Motor neuron (in vitro differentiated cells): ENCODE results near the gene FAM229B. TPM values are rescaled to one million over a fixed set of nuclear protein-coding genes. Genes with fewer than 3 reads are reported as not detected.
A peak's percentile ranks its signal among the peaks of the same experiment; 100 is the strongest.

Experiments used
- ATAC-seq, 8 experiments: fragments of 200-7000 bp; cut with Tn5 transposase; replicated peaks in 6 of 8; 2 replicates each; pipeline ENCODE4 v1.8.0; 2021; ENCODE audit warnings: mild to moderate bottlenecking in 8 of 8, moderate library complexity in 8 of 8
- H3K27ac ChIP-seq, 2 donors: fragments of 250-450 bp; sonication (Bioruptor Pico); 2 replicates each; pipeline ENCODE4 v1.9.0; 2021; ENCODE audit warnings: antibody characterized with exemption in 2 of 2, mild to moderate bottlenecking in 2 of 2, moderate library complexity in 1 of 2
- H3K4me1 ChIP-seq, 2 donors: fragments of 250-450 bp; sonication (Bioruptor Pico); replicated peaks in 1 of 2; 2 replicates each; pipeline ENCODE4 v1.6.1; 2021; ENCODE audit warnings: antibody characterized with exemption in 2 of 2, mild to moderate bottlenecking in 2 of 2, moderate library complexity in 1 of 2
- H3K4me3 ChIP-seq, 5 donors: fragments of 250-450 bp; sonication (Bioruptor Pico); 2 replicates each; pipeline ENCODE4 v1.9.0; 2021; ENCODE audit warnings: antibody characterized with exemption in 5 of 5, mild to moderate bottlenecking in 5 of 5, moderate library complexity in 4 of 5
- WGBS, 10 experiments: fragments of 450-650 bp; shearing (Covaris generic); methylation state at CpG; one replicate each; pipeline ENCODE4 v1.0.0; 2022; 5-methylcytosine and 5-hydroxymethylcytosine counted together
- in situ Hi-C, 9 experiments: fragments of 400-800 bp; cut with MboI; loops; one replicate each; pipeline ENCODE4 v1.15.0; 2021; ENCODE audit warnings: low sequenced_read_pairs in 9 of 9, low pct_unique_long_range_greater_than_20kb in 2 of 9; ENCODE audit not compliant: unreplicated experiment in 9 of 9
- total RNA-seq, 8 experiments: library from RNA; unstranded; fragments of 300-600 nt; gene quantifications; 2 replicates each; pipeline versions ENCODE4 v1.2.3 to v1.2.4, GENCODE V29; 2022

Gene FAM229B
- total RNA-seq, 8 experiments from 2014 or later = 10.7 to 121 (median 82.9) TPM

DNA sequence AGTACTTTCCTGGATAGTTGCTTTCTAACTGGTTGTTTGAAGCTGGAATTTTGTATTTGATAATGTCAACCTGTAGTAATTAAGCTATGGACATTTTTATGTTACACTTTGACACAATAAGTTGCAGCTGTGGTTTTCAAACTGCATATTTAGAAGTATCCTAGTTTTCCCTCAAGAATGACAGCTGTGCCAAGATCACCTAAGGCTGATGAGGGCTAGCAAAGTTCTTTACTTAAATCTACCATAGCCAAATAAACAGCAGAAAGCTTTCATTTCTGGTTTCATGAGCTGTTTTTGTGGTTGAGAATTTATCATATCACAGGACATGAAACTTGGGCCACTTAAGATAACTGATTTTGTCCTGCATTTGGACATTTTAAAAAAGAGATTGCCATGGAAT, 30.6 kb downstream of the FAM229B start:
- in situ Hi-C loops = no loop called here
- ATAC-seq = no peak
- no peak overlapping the region for H3K4me3 ChIP-seq
- no peak overlapping the region for H3K27ac ChIP-seq
- peaks cover 0 to 5% of the 10 kb centered on the region in 2 donors for H3K4me1 ChIP-seq

- H3K4me1 ChIP-seq = no peaks in the 10 kb centered on the region
- no peak overlapping the region for H3K27ac ChIP-seq
- in situ Hi-C loops = no loop called here
- 56 to 100% (median 94%) methylated on average over 1 to 2 of the region's 2 CpGs; no CpG with 5 or more reads in 1 of the 10 experiments for WGBS, 10 experiments
- ATAC-seq = no peak
- no peak overlapping the region for H3K4me3 ChIP-seq
Observed at GRCh38 chr6:112122756-112123155, 35.4 kb downstream of the FAM229B start.

- no peak overlapping the region for H3K27ac ChIP-seq
- WGBS, 10 experiments = 86 to 100% (median 100%) methylated on average over 1 of the region's 1 CpG; no CpG with 5 or more reads in 4 of the 10 experiments
- in situ Hi-C loops = no loop called here
Observed at GRCh38 chr6:112123982-112124381, 36.6 kb downstream of the FAM229B start.

GRCh38 chr6:112128208-112128607, 40.8 kb downstream of the FAM229B start:
- ATAC-seq = peak in 2 of 8 experiments; percentile 6 to 30
- H3K27ac ChIP-seq = no peak overlapping the region
- no peaks in the 10 kb centered on the region for H3K4me1 ChIP-seq
- WGBS, 10 experiments = 73 to 100% (median 92%) methylated on average over 2 to 5 of the region's 5 CpGs
- no peak overlapping the region for H3K4me3 ChIP-seq
- in situ Hi-C loops = no loop called here

More at GRCh38 chr6:112123982-112124381, 36.6 kb downstream of the FAM229B start:
- no peak for ATAC-seq
- no peak overlapping the region for H3K4me3 ChIP-seq
- H3K4me1 ChIP-seq = no peaks in the 10 kb centered on the region

DNA sequence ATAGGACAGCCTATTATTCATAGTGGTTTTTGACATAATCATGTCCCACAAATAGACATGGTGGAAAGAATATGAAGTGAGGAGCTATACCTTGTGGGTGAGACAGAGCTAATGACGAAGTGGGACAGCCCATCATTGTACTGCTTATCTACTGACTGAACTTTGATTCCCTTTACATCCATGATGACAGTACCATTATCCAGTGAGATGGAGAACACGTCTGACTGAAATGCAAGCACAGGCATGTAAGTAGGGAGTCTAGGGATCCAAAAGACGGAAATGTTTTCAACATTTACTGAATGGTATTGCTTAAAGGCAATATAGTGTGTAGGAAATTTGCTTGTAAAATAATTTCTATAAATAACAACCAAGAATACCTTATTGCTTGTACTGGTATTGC, 43.5 kb downstream of the FAM229B start:
- in situ Hi-C loops = no loop called here
- no peak for ATAC-seq
- WGBS, 10 experiments = 67 to 100% (median 90%) methylated on average over 1 to 3 of the region's 3 CpGs; no CpG with 5 or more reads in 1 of the 10 experiments
- Histone ChIP-seq H3K4me1 (no peaks in the 10 kb centered on the region), H3K27ac (no peak overlapping the region), H3K4me3 (no peak overlapping the region)

GRCh38 chr6:112139052-112139451, 51.7 kb downstream of the FAM229B start:
- H3K4me3 ChIP-seq = no peak overlapping the region
- WGBS, 10 experiments = 81 to 100% (median 91%) methylated on average over 1 to 8 of the region's 8 CpGs; no CpG with 5 or more reads in 1 of the 10 experiments
- in situ Hi-C loops = no loop called here

GRCh38 chr6:112141707-112142106, 54.3 kb downstream of the FAM229B start:
- Histone ChIP-seq H3K4me3 (no peak overlapping the region), H3K4me1 (no peaks in the 10 kb centered on the region), H3K27ac (no peak overlapping the region)
- WGBS, 10 experiments = 33 to 100% (median 80%) methylated on average over 1 to 2 of the region's 2 CpGs; no CpG with 5 or more reads in 3 of the 10 experiments
- in situ Hi-C loops = no loop called here
- no peak for ATAC-seq

More at GRCh38 chr6:112139052-112139451, 51.7 kb downstream of the FAM229B start:
- ATAC-seq = no peak
- Histone ChIP-seq H3K27ac (no peak overlapping the region), H3K4me1 (no peaks in the 10 kb centered on the region)

DNA sequence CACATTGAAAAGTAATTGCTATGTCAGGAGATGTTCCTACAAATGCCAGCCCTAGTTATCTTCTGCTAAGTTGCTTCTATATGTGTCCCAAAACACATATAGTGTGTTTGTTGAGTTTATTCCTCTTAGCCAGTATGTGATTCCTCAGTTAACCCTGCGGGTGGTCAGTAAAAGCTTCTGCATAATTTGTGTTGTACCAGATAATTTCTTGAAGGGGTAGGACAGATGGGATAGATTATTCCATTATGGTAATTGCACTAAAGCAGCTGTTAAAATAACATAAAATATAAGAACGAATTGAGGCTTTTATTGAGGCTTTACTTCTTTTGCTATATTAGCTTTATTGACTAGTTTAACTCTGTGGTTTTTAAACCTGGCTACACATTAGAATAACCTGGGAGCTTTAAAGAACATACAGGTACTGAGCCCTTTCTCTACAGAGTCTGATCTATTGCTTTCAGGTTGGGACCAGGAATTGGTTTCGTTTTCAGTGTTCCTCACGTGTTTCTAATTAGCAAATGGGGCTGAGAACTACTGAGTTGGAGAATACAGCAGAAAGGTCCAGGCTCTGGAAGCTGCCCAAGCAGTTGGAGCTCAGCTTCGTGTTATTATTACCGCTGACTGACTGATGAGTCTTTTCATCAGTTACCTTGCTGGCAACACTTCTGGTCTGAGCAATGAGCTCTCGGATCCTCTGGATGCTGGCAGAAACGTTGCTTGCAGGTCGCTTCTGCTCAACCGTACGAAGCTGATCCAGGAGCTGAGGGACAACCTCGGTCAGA, 56.9 kb downstream of the FAM229B start:
- in situ Hi-C loops = no loop called here

DNA sequence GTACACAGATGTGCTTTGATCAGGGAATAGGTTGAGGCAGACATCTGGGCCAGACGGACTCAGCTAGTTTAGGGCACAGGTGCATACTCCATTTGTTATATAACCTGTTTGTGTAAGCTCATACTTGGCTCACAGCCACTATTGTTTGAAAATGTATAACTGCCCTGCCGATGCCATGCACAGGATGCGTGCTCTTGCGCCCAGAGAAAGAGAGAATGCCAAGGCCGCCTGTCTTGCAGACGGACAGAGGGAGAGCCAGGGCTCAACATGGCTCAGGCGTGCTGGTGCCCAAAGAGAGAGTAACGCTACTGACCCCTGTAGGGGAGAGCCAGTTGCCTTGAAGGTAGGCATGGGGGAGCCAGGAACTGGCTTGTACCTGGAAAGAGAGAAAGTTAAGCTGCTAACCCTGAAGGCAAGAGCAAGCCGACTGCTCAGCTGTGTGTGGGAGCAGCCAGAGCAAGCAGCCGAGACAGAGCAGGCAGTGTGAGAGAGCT, 57.7 kb downstream of the FAM229B start:
- peak in 1 of 8 experiments; percentile 11 for ATAC-seq
- Histone ChIP-seq H3K4me3 (no peak overlapping the region), H3K27ac (no peak overlapping the region), H3K4me1 (peaks cover 0 to 3% of the 10 kb centered on the region in 2 donors)
- in situ Hi-C loops = no loop called here
- 83 to 100% (median 95%) methylated on average over 1 to 10 of the region's 10 CpGs; no CpG with 5 or more reads in 2 of the 10 experiments for WGBS, 10 experiments

More for the DNA sequence above, 56.9 kb downstream of the FAM229B start:
- 0 to 96% (median 83%) methylated on average over 1 to 12 of the region's 12 CpGs for WGBS, 10 experiments
- no peak overlapping the region for H3K4me3 ChIP-seq
- no peak overlapping the region for H3K27ac ChIP-seq
- ATAC-seq = peak in 3 of 8 experiments; percentile 9 to 56 (median 13)
- peaks cover 0 to 3% of the 10 kb centered on the region in 2 donors for H3K4me1 ChIP-seq

- Histone ChIP-seq H3K4me3 (no peak overlapping the region), H3K27ac (no peak overlapping the region), H3K4me1 (peaks cover 0 to 3% of the 10 kb centered on the region in 2 donors)
- WGBS, 10 experiments = 80 to 100% (median 99%) methylated on average over 1 to 6 of the region's 6 CpGs
- ATAC-seq = no peak
- in situ Hi-C loops = no loop called here
Observed at GRCh38 chr6:112148103-112148502, 60.7 kb downstream of the FAM229B start.

DNA sequence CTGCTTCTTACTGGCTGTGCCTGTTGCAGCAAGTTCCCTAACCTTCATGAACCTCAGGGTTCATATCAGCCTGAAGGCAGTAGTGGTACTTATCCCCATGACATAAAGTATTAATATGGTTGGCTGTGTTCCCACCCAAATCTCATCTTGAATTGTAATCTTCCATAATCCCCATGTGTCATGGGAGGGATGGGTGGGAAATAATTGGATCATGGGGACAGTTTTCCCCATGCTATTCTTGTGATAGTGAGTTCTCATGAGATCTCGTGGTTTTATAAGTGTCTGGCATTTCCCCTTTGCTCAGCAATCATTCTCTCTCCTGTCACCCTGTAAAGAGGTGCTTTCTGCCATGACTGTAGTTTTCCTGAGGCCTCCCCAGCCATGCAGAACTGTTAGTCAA, 61.8 kb downstream of the FAM229B start:
- Histone ChIP-seq H3K4me1 (peaks cover 0 to 3% of the 10 kb centered on the region in 2 donors), H3K4me3 (no peak overlapping the region), H3K27ac (no peak overlapping the region)
- in situ Hi-C loops = no loop called here
- WGBS, 10 experiments = 33 to 100% methylated on average over 1 of the region's 1 CpG; no CpG with 5 or more reads in 8 of the 10 experiments
- ATAC-seq = peak in 4 of 8 experiments; percentile 9 to 25 (median 20)

- Histone ChIP-seq H3K27ac (no peak overlapping the region), H3K4me1 (peaks cover 0 to 9% of the 10 kb centered on the region in 2 donors), H3K4me3 (no peak overlapping the region)
- in situ Hi-C loops = loop anchor here in 1 of 9 experiments (25.0 kb wide), 1 partner anchor 1763 kb away; no protein-coding TSS in a partner anchor
- ATAC-seq = peak in 6 of 8 experiments; percentile 10 to 32 (median 26)
- 20 to 100% (median 85%) methylated on average over 1 to 4 of the region's 4 CpGs; no CpG with 5 or more reads in 2 of the 10 experiments for WGBS, 10 experiments
Observed at GRCh38 chr6:112149719-112150263, 62.4 kb downstream of the FAM229B start.

DNA sequence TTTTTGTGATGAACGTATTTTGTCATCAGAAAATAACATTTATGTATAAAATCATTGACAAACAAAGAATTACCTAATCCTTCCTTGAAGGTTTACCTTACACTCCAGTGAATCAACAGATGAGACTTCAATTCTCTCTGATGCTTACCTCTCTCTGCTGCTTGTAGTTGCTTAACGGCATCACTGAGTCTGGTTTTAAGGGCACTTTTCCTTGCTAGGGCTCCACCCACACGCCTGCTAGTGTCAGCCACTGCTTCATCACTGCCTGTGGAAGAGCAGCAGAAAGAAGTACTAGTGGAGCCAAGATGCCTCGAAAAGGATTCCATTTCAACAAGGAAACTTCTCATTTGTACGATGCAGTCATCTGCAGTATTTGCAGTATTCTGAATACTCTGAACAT, 63.0 kb downstream of the FAM229B start:
- 4 to 81% (median 40%) methylated on average over 2 to 5 of the region's 5 CpGs; no CpG with 5 or more reads in 1 of the 10 experiments for WGBS, 10 experiments
- Histone ChIP-seq H3K4me3 (no peak overlapping the region), H3K4me1 (peaks cover 0 to 10% of the 10 kb centered on the region in 2 donors), H3K27ac (no peak overlapping the region)
- in situ Hi-C loops = loop anchor here in 1 of 9 experiments (25.0 kb wide), 1 partner anchor 1762 kb away; no protein-coding TSS in a partner anchor
- peak in 6 of 8 experiments; percentile 11 to 39 (median 28) for ATAC-seq
